ENCODE data around the gene MPP3. TPM values are rescaled to one million over a fixed set of nuclear protein-coding genes. Genes with fewer than 3 reads are reported as not detected.

Gene MPP3
- total and polyA plus RNA-seq, 9 of the 15 experiments (the other 6 are each of a cell fraction or from before 2014, with no cell fraction given) = 0.41 to 10.4 (median 4.5) TPM

GRCh38 chr17:43778337-43779144 is 54.4 kb downstream of the MPP3 start, which contains the start of gene DUSP3 (continued):
- TF ChIP-seq CREB5 (CRISPR knock-in tag; IDR thresholded peaks at IDR 0.05) = no peak
- no peak for TF ChIP-seq GTF2F1 (IDR thresholded peaks at IDR 0.05; ENCODE audit: low read depth, low read length)
- TF ChIP-seq, protein P1, sequence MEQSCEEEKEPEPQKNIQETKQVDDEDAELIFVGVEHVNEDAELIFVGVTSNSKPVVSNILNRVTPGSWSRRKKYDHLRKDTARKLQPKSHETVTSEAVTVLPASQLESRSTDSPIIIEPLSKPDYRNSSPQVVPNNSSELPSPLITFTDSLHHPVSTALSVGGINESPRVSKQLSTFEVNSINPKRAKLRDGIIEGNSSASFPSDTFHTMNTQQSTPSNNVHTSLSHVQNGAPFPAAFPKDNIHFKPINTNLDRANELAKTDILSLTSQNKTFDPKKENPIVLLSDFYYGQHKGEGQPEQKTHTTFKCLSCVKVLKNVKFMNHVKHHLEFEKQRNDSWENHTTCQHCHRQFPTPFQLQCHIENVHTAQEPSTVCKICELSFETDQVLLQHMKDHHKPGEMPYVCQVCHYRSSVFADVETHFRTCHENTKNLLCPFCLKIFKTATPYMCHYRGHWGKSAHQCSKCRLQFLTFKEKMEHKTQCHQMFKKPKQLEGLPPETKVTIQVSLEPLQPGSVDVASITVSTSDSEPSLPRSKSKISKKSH (CRISPR knock-in tag; IDR thresholded peaks at IDR 0.05) = no peak
- no peak for TF ChIP-seq SPI1 (IDR thresholded peaks at IDR 0.05; ENCODE audit: borderline replicate concordance, low read depth, low read length)
- no peak for TF ChIP-seq SMAD2 (IDR thresholded peaks at IDR 0.05; ENCODE audit: low read depth, low read length)
- TF ChIP-seq SIX5 (IDR thresholded peaks at IDR 0.05; ENCODE audit: borderline replicate concordance in 1 of 2, insufficient read depth in 1 of 2, low read depth in 1 of 2, low read length in 2 of 2) = no peak
- no peak for TF ChIP-seq FOXK2 (conservative IDR thresholded peaks at IDR 0.05 in 1 of 2, IDR thresholded peaks at IDR 0.05 in 1 of 2; ENCODE audit: low read depth in 2 of 2)
- no peak for TF ChIP-seq KDM2B (CRISPR knock-in tag; IDR thresholded peaks at IDR 0.05)
- no peak for TF ChIP-seq NRF1 (conservative IDR thresholded peaks at IDR 0.05 in 1 of 2, IDR thresholded peaks at IDR 0.05 in 1 of 2)
- no peak for TF ChIP-seq TGIF2 (CRISPR knock-in tag; IDR thresholded peaks at IDR 0.05)
- TF ChIP-seq, protein P2, sequence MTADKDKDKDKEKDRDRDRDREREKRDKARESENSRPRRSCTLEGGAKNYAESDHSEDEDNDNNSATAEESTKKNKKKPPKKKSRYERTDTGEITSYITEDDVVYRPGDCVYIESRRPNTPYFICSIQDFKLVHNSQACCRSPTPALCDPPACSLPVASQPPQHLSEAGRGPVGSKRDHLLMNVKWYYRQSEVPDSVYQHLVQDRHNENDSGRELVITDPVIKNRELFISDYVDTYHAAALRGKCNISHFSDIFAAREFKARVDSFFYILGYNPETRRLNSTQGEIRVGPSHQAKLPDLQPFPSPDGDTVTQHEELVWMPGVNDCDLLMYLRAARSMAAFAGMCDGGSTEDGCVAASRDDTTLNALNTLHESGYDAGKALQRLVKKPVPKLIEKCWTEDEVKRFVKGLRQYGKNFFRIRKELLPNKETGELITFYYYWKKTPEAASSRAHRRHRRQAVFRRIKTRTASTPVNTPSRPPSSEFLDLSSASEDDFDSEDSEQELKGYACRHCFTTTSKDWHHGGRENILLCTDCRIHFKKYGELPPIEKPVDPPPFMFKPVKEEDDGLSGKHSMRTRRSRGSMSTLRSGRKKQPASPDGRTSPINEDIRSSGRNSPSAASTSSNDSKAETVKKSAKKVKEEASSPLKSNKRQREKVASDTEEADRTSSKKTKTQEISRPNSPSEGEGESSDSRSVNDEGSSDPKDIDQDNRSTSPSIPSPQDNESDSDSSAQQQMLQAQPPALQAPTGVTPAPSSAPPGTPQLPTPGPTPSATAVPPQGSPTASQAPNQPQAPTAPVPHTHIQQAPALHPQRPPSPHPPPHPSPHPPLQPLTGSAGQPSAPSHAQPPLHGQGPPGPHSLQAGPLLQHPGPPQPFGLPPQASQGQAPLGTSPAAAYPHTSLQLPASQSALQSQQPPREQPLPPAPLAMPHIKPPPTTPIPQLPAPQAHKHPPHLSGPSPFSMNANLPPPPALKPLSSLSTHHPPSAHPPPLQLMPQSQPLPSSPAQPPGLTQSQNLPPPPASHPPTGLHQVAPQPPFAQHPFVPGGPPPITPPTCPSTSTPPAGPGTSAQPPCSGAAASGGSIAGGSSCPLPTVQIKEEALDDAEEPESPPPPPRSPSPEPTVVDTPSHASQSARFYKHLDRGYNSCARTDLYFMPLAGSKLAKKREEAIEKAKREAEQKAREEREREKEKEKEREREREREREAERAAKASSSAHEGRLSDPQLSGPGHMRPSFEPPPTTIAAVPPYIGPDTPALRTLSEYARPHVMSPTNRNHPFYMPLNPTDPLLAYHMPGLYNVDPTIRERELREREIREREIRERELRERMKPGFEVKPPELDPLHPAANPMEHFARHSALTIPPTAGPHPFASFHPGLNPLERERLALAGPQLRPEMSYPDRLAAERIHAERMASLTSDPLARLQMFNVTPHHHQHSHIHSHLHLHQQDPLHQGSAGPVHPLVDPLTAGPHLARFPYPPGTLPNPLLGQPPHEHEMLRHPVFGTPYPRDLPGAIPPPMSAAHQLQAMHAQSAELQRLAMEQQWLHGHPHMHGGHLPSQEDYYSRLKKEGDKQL (CRISPR knock-in tag; IDR thresholded peaks at IDR 0.05; ENCODE audit: borderline replicate concordance) = no peak
- no peak for TF ChIP-seq CBX2 (IDR thresholded peaks at IDR 0.05; ENCODE audit: insufficient read depth, low read length, poor library complexity, severe bottlenecking)
- peak; percentile 53; the same call in 1 of the 2 replicates for TF ChIP-seq EP400 (IDR thresholded peaks at IDR 0.05)
- peak; percentile 96 for TF ChIP-seq ATF7 (IDR thresholded peaks at IDR 0.05)
- TF ChIP-seq TAF7 (tag; IDR thresholded peaks at IDR 0.05) = no peak
- TF ChIP-seq FOXP1 (CRISPR knock-in tag; IDR thresholded peaks at IDR 0.05) = no peak
- TF ChIP-seq ETV6 (IDR thresholded peaks at IDR 0.05; ENCODE audit: borderline replicate concordance in 1 of 2, low read depth in 2 of 2, low read length in 1 of 2) = no peak
- no peak for TF ChIP-seq ETV6 (CRISPR knock-in tag; IDR thresholded peaks at IDR 0.05; ENCODE audit: borderline replicate concordance)
- peak; percentile 61; the same call in 1 of the 2 replicates for TF ChIP-seq L3MBTL2 (IDR thresholded peaks at IDR 0.05)
- TF ChIP-seq TAF15 (IDR thresholded peaks at IDR 0.05; ENCODE audit: low read depth, low read length) = no peak

Measured in K562 (cell line).